H1 (cell line): ENCODE measurements around the gene RB1. TPM values are rescaled to one million over a fixed set of nuclear protein-coding genes. Genes with fewer than 3 reads are reported as not detected.

Experiments
- CTCF ChIA-PET: fragments of 300-600 bp; sonication (Branson Sonifier 250); formaldehyde crosslinking; loops from one replicate; lab custom pipeline; 2021; ENCODE audit not compliant: partially characterized antibody; lab: Charles Lee
- POLR2A ChIA-PET: fragments of 300-600 bp; sonication (Branson Sonifier 250); formaldehyde crosslinking; loops from one replicate; lab custom pipeline; 2021; ENCODE audit warnings: inconsistent platforms; ENCODE audit not compliant: partially characterized antibody; lab: Charles Lee
- DNase-seq, 2 experiments: peaks; one replicate each; pipeline versions ENCODE4 v3.0.0 to v3.0.0-alpha.2; 2010 to 2022; ENCODE audit warnings: low spot score in 2 of 2, low read depth in 1 of 2, mixed read lengths in 1 of 2
- FAIRE-seq: peaks from 2 replicates; lab custom pipeline; 2011; peaks lifted over from hg19 to GRCh38; lab: Jason Lieb, UNC
- H2AFZ ChIP-seq: 2 replicates; pipeline ENCODE4 v1.8.1; 2012; ENCODE audit warnings: low read length, inconsistent platforms
- H2AK5ac ChIP-seq: 2 replicates; pipeline ENCODE4 v1.6.1; 2013; ENCODE audit warnings: low read depth, low read length
- H2BK120ac ChIP-seq: replicated peaks from 2 replicates; pipeline ENCODE3; 2013; ENCODE audit warnings: low read depth, low read length, inconsistent platforms
- H2BK12ac ChIP-seq: 2 replicates; pipeline ENCODE4 v1.6.1; 2013; ENCODE audit warnings: low read depth, low read length
- H2BK15ac ChIP-seq: 2 replicates; pipeline ENCODE4 v1.6.1; 2013; ENCODE audit warnings: low read length
- H2BK20ac ChIP-seq: 2 replicates; pipeline ENCODE4 v1.6.1; 2013; ENCODE audit warnings: low read length
- H2BK5ac ChIP-seq: 2 replicates; pipeline ENCODE4 v1.6.1; 2013; ENCODE audit warnings: low read depth, low read length
- H3K14ac ChIP-seq: 2 replicates; pipeline ENCODE4 v1.6.1; 2013; ENCODE audit warnings: inconsistent platforms; ENCODE audit not compliant: insufficient read length
- H3K18ac ChIP-seq: 2 replicates; pipeline ENCODE4 v1.6.1; 2013; ENCODE audit warnings: low read length; ENCODE audit errors: extremely low read depth
- H3K23ac ChIP-seq: 2 replicates; pipeline ENCODE4 v1.6.1; 2013; ENCODE audit warnings: inconsistent platforms; ENCODE audit not compliant: insufficient read length
- H3K23me2 ChIP-seq: 2 replicates; pipeline ENCODE4 v1.6.1; 2013; ENCODE audit warnings: low read depth, low read length
- H3K27ac ChIP-seq: 2 replicates; pipeline ENCODE4 v1.6.1; 2011; ENCODE audit warnings: low read depth, low read length, inconsistent platforms
- H3K27me3 ChIP-seq, 4 experiments: replicated peaks in 1 of 4; 1 replicate in 1 of 4; 2 replicates in 3 of 4; pipeline versions ENCODE4 v1.6.1 to v1.8.1; 2011 to 2013; ENCODE audit warnings: low read length in 3 of 4, mild to moderate bottlenecking in 3 of 4, inconsistent platforms in 2 of 4, mixed read lengths in 2 of 4, moderate library complexity in 1 of 4; ENCODE audit not compliant: control insufficient read depth in 3 of 4, insufficient read depth in 3 of 4; ENCODE audit errors: extremely low read depth in 1 of 4
- H3K36me3 ChIP-seq, 4 experiments: 2 replicates each; pipeline versions ENCODE4 v1.6.1 to v1.8.1; 2011 to 2013; ENCODE audit warnings: mild to moderate bottlenecking in 4 of 4, low read length in 3 of 4, moderate library complexity in 2 of 4, control low read depth in 1 of 4, inconsistent platforms in 1 of 4; ENCODE audit not compliant: insufficient read depth in 4 of 4, control insufficient read depth in 2 of 4
- H3K4ac ChIP-seq: replicated peaks from 2 replicates; pipeline ENCODE3; 2013; ENCODE audit warnings: low read length, low read depth, mixed read lengths, inconsistent platforms; ENCODE audit not compliant: insufficient read length
- H3K4me1 ChIP-seq, 4 experiments: replicated peaks in 1 of 4; 1 replicate in 1 of 4; 2 replicates in 3 of 4; pipeline versions ENCODE4 v1.6.1 to v1.8.1; 2011 to 2013; ENCODE audit warnings: low read length in 3 of 4, inconsistent platforms in 2 of 4, mixed read lengths in 1 of 4; ENCODE audit not compliant: insufficient read depth in 4 of 4, control insufficient read depth in 3 of 4
- H3K4me2 ChIP-seq, 2 experiments: 2 replicates each; pipeline versions ENCODE4 v1.6.1 to v1.8.1; 2011 to 2013; ENCODE audit warnings: low read depth in 2 of 2, low read length in 2 of 2, control low read depth in 1 of 2, inconsistent platforms in 1 of 2, mild to moderate bottlenecking in 1 of 2; ENCODE audit not compliant: insufficient read depth in 1 of 2
- H3K4me3 ChIP-seq, 4 experiments: fragments of 200-600, 300-600 bp in 1 of 4; sonication (generic), shearing (Covaris generic), sonication (Bioruptor Twin) in 1 of 4; 2 replicates each; pipeline versions ENCODE4 v1.5.1 to v1.8.1; 2011 to 2016; ENCODE audit warnings: low read length in 4 of 4, low read depth in 3 of 4, control low read depth in 2 of 4, inconsistent platforms in 2 of 4, mild to moderate bottlenecking in 2 of 4, mixed read lengths in 1 of 4, moderate library complexity in 1 of 4; ENCODE audit not compliant: insufficient read depth in 2 of 4; ENCODE audit errors: extremely low read depth in 1 of 4
- H3K56ac ChIP-seq: replicated peaks from 2 replicates; pipeline ENCODE3; 2013; ENCODE audit warnings: low read depth, mild to moderate bottlenecking, mixed read lengths, low read length, inconsistent platforms; ENCODE audit not compliant: insufficient read length
- H3K79me1 ChIP-seq: 2 replicates; pipeline ENCODE4 v1.6.1; 2013; ENCODE audit warnings: low read depth, low read length, control low read depth
- H3K79me2 ChIP-seq, 2 experiments: 2 replicates each; pipeline versions ENCODE4 v1.6.1 to v1.8.1; 2012 to 2013; ENCODE audit warnings: low read length in 2 of 2, mild to moderate bottlenecking in 2 of 2, inconsistent platforms in 1 of 2; ENCODE audit not compliant: insufficient read depth in 2 of 2, control insufficient read depth in 1 of 2
- H3K9ac ChIP-seq, 4 experiments: replicated peaks in 1 of 4; 1 replicate in 1 of 4; 2 replicates in 3 of 4; pipeline versions ENCODE4 v1.6.1 to v1.8.1; 2011 to 2013; ENCODE audit warnings: low read depth in 3 of 4, low read length in 3 of 4, control low read depth in 2 of 4, mild to moderate bottlenecking in 2 of 4, moderate library complexity in 2 of 4, inconsistent platforms in 1 of 4; ENCODE audit errors: extremely low read depth in 1 of 4
- H3K9me3 ChIP-seq, 2 experiments: 2 replicates each; pipeline versions ENCODE4 v1.6.1 to v1.8.1; 2012 to 2013; ENCODE audit warnings: mild to moderate bottlenecking in 2 of 2, moderate library complexity in 2 of 2, control low read depth in 1 of 2, inconsistent platforms in 1 of 2, low read depth in 1 of 2, low read length in 1 of 2, mixed read lengths in 1 of 2; ENCODE audit not compliant: insufficient read depth in 2 of 2
- H4K20me1 ChIP-seq, 2 experiments: replicated peaks in 1 of 2; 2 replicates each; pipeline versions ENCODE3 to v1.8.1; 2011 to 2013; ENCODE audit warnings: inconsistent platforms in 2 of 2, low read length in 2 of 2, mild to moderate bottlenecking in 1 of 2; ENCODE audit not compliant: insufficient read depth in 2 of 2, control insufficient read depth in 1 of 2
- H4K5ac ChIP-seq: 2 replicates; pipeline ENCODE4 v1.6.1; 2013; ENCODE audit warnings: low read length, low read depth, mixed read lengths, inconsistent platforms; ENCODE audit not compliant: insufficient read length
- H4K8ac ChIP-seq: 2 replicates; pipeline ENCODE4 v1.8.0; 2013; ENCODE audit warnings: mild to moderate bottlenecking, moderate library complexity, low read length, inconsistent platforms; ENCODE audit not compliant: insufficient read depth; ENCODE audit errors: extremely low read depth
- H4K91ac ChIP-seq: replicated peaks from 2 replicates; pipeline ENCODE3; 2013; ENCODE audit warnings: low read length, mixed read lengths, inconsistent platforms; ENCODE audit not compliant: insufficient read length
- BACH1 ChIP-seq: IDR thresholded peaks from 2 replicates; pipeline ENCODE4 v1.6.1; 2012; ENCODE audit warnings: low read length, improper control_type of control experiment
- BCL11A ChIP-seq, 2 experiments: IDR thresholded peaks; one replicate each; pipeline ENCODE4 v1.6.1; 2011; ENCODE audit warnings: low read depth in 2 of 2, low read length in 2 of 2, mild to moderate bottlenecking in 2 of 2
- CBX5 ChIP-seq: fragments of 300-800, 300-1000 bp; sonication (generic); IDR thresholded peaks from 2 replicates; pipeline ENCODE4 v1.7.1; 2016; ENCODE audit warnings: antibody characterized with exemption, low read length, low read depth
- CEBPB ChIP-seq: IDR thresholded peaks from 2 replicates; pipeline ENCODE4 v1.6.1; 2012; ENCODE audit warnings: low read depth, low read length
- CREB1 ChIP-seq: IDR thresholded peaks from 2 replicates; pipeline ENCODE4 v1.6.1; 2012; ENCODE audit warnings: inconsistent platforms
- EGR1 ChIP-seq: IDR thresholded peaks from 2 replicates; pipeline ENCODE4 v1.6.1; 2011; ENCODE audit warnings: low read depth, low read length, borderline replicate concordance
- FOSL1 ChIP-seq: IDR thresholded peaks from 2 replicates; pipeline ENCODE4 v1.6.1; 2011; ENCODE audit warnings: mild to moderate bottlenecking, low read depth, low read length, moderate library complexity; ENCODE audit not compliant: insufficient read depth
- MAFK ChIP-seq: IDR thresholded peaks from 2 replicates; pipeline ENCODE4 v1.6.1; 2012; ENCODE audit warnings: low read depth, mild to moderate bottlenecking, improper control_type of control experiment, low read length
- NANOG ChIP-seq: IDR thresholded peaks from 2 replicates; pipeline ENCODE4 v1.6.1; 2011; ENCODE audit warnings: low read length, low read depth, mild to moderate bottlenecking, inconsistent platforms; ENCODE audit not compliant: insufficient read depth, poor library complexity, severe bottlenecking
- POU5F1 ChIP-seq: IDR thresholded peaks from 2 replicates; pipeline ENCODE4 v1.6.1; 2011; ENCODE audit warnings: low read depth, mild to moderate bottlenecking, low read length, moderate library complexity
- RBBP5 ChIP-seq: IDR thresholded peaks from 2 replicates; pipeline ENCODE4 v1.7.1; 2012; ENCODE audit warnings: low read depth, mild to moderate bottlenecking, inconsistent platforms, low read length, moderate library complexity, borderline replicate concordance
- SIRT6 ChIP-seq: IDR thresholded peaks from one replicate; pipeline ENCODE4 v1.7.1; 2012; ENCODE audit warnings: low read length, inconsistent platforms
- TCF12 ChIP-seq: IDR thresholded peaks from 2 replicates; pipeline ENCODE4 v1.6.1; 2011; ENCODE audit warnings: low read depth, mild to moderate bottlenecking, low read length
- whole genome bisulfite sequencing, 2 experiments: shearing (Covaris generic) in 1 of 2; methylation state at CpG; one replicate each; pipeline versions ENCODE4 v1.1.6 to v1.1.7; 2013 to 2015; ENCODE audit warnings: low lambda C conversion rate in 2 of 2, mixed read lengths in 2 of 2, inconsistent platforms in 1 of 2, low coverage in 1 of 2, missing lambda C conversion rate in 1 of 2; ENCODE audit not compliant: insufficient replicate concordance in 2 of 2, insufficient coverage in 1 of 2, insufficient read length in 1 of 2; ENCODE audit errors: extremely low coverage in 1 of 2, missing lambda C conversion rate in 1 of 2; 5-methylcytosine and 5-hydroxymethylcytosine counted together
- polyA plus RNA-seq, 7 experiments: library from polyadenylated mRNA; depleted of rRNA in 3 of 7; stranded (reverse) in 5 of 7; unstranded in 2 of 7; fragments of >200 nt in 5 of 7; fragments of 200-250 nt in 2 of 7; gene quantifications; 1 replicate in 5 of 7; 2 replicates in 1 of 7; 4 replicates in 1 of 7; pipeline versions ENCODE4 v1.2.1 to v1.2.3, GENCODE V29; 2011 to 2013; ENCODE audit warnings: missing spikeins in 2 of 7, mixed read lengths in 2 of 7
- total RNA-seq: library from RNA; stranded (reverse); fragmentation: NEBNext Ultra II Directional; extraction: Animal tissue kit (Norgen Biotek cat#: 25700); gene quantifications from 2 replicates; pipeline ENCODE4 v1.2.1, GENCODE V29; 2021

Gene RB1
- total and polyA plus RNA-seq, 2 of the 8 experiments (the other 6 are each of a cell fraction or from before 2014, with no cell fraction given), result 4.1 to 17.5 TPM

- Histone ChIP-seq H2BK15ac (no peak overlapping the region), H3K23me2 (peaks cover under 1% of the 10 kb centered on the region; the same call in 1 of the 2 replicates), H3K27ac (no peak overlapping the region), H3K79me2 (no peaks in the 10 kb centered on the region), H3K23ac (no peak overlapping the region), H3K56ac (no peak overlapping the region), H3K79me1 (no peaks in the 10 kb centered on the region), H2BK12ac (no peak overlapping the region), H3K36me3 (peaks cover 0 to 9% (median 3%) of the 10 kb centered on the region in 4 experiments; a peak in 3 of 8 replicates), H3K18ac (no peak overlapping the region)
- CTCF ChIA-PET, result no interaction called here
- TF ChIP-seq CBX5 (no peak), NANOG (no peak), TCF12 (no peak), CEBPB (no peak), MAFK (no peak), RBBP5 (no peak), CREB1 (no peak), BACH1 (no peak), FOSL1 (no peak), POU5F1 (no peak), EGR1 (no peak), BCL11A (IDR thresholded peaks at IDR 0.05; ENCODE audit: low read depth in 2 of 2, low read length in 2 of 2) (no peak), SIRT6 (no peak)
- TF ChIP-seq, all 59 proteins: peak for 0
- Histone ChIP-seq H2BK20ac (no peak overlapping the region), H3K4ac (no peak overlapping the region), H4K5ac (no peak overlapping the region), H3K4me2 (no peak overlapping the region), H3K14ac (no peak overlapping the region), H2AK5ac (no peak overlapping the region), H2BK120ac (no peak overlapping the region), H3K4me3 (no peak overlapping the region), H4K8ac (no peak overlapping the region), H2BK5ac (no peak overlapping the region), H2AFZ (no peak overlapping the region), H4K91ac (no peak overlapping the region), H3K9ac (no peak overlapping the region), H3K27me3 (no peaks in the 10 kb centered on the region), H4K20me1 (no peaks in the 10 kb centered on the region), H3K9me3 (peaks cover 0 to 6% of the 10 kb centered on the region in 2 experiments; a peak in 1 of 4 replicates), H3K4me1 (no peaks in the 10 kb centered on the region)
- WGBS, 2 experiments, result 95% methylated on average over 2 of the region's 2 CpGs; no CpG with 5 or more reads in 1 of the 2 experiments
- POLR2A ChIA-PET, result no interaction called here
- FAIRE-seq, result no peak
- no peak for DNase-seq
Measured at GRCh38 chr13:48487968-48488367, 184.4 kb downstream of the RB1 start.
